NCI-H1092 (cell line): Measurements from ENCODE around the gene RAB3A.
A peak's percentile ranks its signal among the peaks of the same experiment; 100 is the strongest.

Experiments
- DNase-seq: peaks from one replicate; lab custom pipeline; 2025; lab: John Stamatoyannopoulos, UW

RAB3A gene

DNA sequence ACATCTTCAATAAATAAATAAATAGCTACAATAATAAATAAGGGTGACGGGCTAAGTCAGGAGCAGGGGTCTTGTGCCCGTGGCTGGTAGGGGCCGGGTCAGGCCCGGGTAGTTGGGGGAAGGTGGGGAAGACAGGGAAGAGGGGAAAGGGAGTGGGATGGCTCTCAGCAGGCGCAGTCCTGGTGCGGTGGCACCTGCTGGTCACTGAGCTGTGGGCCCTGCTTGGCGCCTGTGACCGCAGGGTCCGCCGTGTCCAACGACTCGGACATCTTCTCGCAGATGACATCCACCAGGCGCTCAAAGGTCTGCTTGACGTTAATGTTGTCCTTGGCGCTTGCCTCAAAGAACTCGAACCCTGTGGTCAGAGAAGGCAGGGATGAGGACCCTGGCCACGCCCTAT, 6.5 kb downstream of the RAB3A start:
- no peak for DNase-seq

DNA sequence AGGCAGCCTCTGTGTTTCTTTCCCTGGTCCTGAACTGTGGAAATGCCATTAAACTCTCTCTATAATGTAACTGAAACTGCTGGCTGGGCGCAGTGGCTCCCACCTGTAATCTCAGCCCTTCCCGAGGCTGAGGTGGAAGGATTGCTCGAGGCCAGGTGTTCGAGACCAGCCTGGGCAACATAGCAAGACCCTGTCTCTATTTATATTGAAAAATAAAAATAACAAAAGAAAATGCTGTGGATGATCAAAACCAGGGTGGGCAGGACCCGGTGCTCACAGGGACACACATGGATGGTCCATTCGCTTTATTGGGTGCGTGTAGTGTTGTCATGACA, 7.4 kb downstream of the RAB3A start:
- no peak for DNase-seq

GRCh38 chr19:18194554-18195238, 9.1 kb downstream of the RAB3A start:
- no peak for DNase-seq

GRCh38 chr19:18194181-18194530, 9.7 kb downstream of the RAB3A start:
- DNase-seq: no peak

DNA sequence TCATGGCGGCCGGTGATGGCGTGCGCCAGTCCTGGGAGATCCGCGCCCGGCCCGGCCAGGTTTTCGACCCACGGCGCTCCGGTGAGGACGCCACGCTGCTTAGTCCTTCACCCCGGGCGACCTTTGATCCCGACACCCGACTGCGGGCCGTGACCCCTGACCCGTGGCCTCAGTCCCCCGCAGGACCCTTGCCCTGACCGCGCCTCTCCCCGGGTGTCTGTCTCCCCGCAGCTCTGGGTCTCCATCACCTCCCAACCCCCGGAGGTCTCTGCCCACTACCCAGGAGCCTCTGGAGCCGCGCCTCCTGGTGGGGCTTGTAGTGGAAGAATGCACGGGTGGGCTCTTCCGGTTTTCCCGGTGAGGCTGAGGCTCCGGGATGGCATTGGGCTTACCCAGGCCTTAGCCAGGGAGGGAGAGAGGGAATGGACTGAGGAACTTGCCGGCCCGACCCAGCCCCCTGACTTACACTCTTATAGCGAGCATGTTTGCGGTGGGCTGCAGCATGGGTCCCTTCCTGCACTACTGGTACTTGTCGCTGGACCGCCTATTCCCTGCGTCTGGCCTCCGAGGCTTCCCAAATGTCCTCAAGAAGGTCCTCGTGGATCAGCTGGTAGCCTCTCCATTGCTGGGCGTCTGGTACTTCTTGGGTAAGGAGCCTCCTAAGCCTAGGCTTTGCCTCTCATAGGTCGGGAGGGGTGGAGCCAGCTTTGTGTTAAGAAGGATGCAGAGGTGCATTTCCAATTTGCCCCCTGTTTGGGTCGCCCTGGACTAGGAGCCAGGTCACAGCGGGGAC, 10.3 kb downstream of the RAB3A start:
- no peak for DNase-seq

DNA sequence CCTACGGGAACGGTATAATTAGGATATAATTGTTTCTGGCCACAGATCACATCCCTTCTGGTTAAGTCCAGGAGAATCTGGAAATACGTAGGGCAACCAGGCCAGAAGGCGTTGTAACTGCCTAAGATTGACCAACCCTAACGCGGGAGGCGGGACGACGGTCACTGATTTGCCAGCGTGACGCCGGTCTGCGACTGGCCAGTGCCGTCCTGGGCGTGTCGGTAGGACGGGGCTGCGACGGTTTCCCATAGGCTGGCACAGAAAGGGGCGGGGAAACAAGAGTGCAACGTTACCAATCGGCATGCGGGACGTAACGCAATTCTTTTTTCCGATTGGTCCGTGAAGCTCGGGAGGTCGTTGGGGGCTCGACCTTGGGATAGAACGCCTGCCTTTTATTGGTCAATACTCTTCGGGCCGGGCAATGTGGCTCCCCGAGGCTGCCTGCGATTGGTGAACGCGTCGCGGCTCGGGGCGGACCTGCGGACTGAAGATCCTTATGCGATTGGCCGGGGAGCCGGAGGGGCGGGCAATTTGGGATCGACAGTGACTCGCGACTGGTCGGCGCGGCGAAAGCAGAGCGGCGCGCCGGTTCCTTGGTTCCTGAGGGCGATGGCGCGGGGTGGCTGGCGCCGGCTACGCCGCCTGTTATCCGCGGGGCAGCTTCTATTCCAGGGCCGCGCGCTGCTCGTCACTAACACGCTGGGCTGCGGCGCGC, 11.0 kb downstream of the RAB3A start, which contains the start of gene MPV17L2:
TSS of gene MPV17L2 (plus strand) at position 546 of the 715 bp plus-strand sequence. CDS start at position 610, 64 bp downstream.
- DNase-seq: peak; percentile 99

DNA sequence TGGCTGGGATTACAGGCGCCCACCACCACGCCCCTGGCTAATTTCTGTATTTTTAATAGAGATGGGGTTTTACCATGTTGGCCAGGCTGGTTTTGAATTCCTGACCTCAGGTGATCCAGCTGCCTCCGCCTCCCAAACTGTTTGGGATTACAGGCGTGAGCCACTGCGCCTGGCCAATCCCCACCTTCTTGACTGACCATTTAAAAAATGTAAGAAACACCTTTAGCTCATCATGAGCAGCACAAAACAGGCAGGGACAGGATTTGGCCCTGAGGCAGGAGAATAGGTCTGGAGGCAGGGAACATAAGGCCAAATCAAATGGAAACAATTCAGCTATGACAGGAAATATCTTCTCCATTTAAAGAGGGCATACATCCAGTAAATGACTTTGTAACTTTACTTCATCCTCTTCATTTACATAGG, 12.2 kb downstream of the RAB3A start:
- DNase-seq: no peak

DNA sequence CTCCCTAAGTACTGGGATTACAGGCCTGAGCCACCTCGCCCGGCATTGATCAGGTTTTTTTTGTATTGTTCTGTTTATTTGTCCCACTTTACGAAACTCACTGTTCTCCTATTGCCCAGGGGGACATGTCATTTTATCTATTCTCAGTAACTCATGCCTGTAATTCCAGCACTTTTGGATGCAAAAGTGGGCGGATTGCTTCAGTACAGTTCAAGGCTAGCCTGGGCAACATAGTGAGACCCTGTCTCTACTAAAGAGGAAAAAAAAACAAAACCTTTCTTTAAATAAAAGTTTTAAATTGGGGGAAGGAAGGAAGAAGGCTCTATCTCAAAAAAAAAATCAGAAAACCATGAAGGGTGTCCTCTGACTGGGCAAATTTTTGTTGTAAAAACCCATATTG, 13.6 kb downstream of the RAB3A start:
- no peak for DNase-seq

DNA sequence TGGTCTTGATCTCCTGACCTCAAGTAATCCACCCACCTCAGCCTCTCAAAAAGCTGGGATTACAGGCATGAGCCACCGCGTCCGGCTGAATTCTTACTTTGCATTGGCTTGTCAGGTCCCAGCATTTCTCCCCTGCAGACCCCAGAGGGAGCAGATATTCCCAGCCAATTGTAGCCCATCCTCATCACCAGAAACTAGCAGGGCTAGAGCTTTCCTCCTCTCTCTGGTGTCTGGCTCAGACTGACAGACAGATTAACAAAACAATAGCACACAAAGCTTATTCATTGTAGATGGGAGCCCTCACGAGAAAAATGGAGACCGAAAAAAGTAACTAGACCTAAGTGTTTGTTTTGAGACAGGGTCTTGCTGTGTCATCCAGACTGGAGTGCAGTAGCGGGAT, 18.3 kb downstream of the RAB3A start:
- no peak for DNase-seq

DNA sequence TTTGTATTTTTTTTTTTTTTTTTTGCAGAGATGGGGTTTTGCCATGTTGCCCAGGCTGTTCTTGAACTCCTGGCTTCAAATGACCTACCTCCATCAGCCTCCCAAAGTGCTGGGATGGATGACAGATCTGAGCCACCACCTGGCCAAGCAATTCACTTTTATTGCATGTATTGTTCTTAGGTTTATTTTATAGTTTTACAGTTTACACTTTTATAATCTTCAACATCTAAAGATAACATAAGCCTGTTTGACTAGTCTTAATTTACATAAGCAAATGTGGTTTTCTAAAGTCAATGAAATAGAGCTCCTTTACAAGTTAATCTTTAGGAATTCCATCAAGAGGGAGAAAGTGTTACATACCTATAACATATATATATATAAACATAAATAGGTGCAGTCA, 20.3 kb downstream of the RAB3A start:
- no peak for DNase-seq

- DNase-seq: no peak
These were observed 23.9 kb downstream of the RAB3A start for GRCh38 chr19:18179957-18180356.

GRCh38 chr19:18176367-18177310, 27.2 kb downstream of the RAB3A start:
- no peak for DNase-seq

DNA sequence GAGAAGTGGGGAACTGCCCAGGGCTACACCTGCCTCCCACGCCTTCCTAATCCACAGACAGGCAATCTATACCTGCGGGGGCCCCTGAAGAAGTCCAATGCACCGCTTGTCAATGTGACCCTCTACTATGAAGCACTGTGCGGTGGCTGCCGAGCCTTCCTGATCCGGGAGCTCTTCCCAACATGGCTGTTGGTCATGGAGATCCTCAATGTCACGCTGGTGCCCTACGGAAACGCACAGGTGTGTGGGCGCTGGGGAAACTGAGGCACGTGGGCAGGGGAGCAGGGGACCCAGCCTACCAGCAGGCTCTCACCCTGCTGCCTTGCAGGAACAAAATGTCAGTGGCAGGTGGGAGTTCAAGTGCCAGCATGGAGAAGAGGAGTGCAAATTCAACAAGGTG, 28.9 kb downstream of the RAB3A start:
- DNase-seq: no peak

DNA sequence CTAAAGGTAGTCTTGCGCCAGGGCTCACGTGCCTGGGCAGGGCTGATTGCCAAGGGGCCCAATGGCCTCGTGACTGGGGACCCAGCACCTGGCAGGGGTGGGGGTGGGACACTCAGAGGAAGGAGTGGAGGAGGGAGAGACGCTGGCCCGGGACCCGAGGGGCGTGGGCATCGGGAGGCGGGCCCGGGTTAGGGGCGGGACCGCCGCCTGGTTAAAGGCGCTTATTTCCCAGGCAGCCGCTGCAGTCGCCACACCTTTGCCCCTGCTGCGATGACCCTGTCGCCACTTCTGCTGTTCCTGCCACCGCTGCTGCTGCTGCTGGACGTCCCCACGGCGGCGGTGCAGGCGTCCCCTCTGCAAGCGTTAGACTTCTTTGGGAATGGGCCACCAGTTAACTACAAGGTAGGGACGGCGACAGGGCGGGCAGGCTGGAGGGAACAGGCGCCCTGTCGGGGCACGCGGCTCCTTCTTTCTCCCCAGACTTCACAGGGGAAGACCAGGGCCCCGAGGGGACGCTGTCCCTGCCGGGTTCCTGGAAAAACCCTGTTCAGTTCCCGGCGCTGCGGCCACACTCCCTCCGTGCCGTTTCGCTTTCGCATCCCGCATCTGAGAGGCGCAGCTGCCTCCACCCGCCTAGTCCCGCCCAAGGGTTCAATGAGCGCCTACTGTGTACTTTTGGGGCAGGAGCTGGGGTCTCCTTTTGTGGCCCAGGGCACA, 30.1 kb downstream of the RAB3A start, which contains the start of gene IFI30:
TSS of gene IFI30 (plus strand) at position 242 of the 717 bp plus-strand sequence. CDS start at position 271, 29 bp downstream.
- peak; percentile 12 for DNase-seq

DNA sequence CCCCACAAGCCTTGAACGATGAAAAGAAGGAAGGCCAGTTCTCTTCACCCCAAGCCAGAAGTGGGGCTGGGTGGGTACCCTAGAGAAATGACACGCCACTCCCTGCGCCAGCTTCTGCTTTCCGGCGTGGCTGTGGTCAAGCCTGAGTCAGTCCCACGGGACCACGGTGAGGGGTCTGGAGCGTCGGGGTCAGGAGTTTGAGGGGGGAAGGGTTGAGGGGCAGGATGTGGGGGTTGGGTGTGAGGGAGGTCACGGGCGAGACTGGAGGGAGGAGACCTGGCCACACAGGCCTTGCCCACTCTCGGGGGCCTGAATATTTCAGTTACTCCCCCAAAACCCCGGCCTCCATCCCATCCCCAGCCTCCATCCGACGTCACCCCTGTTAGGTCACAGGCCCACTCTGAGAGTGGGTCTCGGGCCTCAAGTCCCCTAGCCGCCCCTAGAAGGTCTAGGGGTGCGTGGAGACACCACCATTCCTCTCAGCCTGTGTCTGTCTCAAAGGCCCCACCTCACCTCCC, 30.7 kb downstream of the RAB3A start:
- no peak for DNase-seq

DNA sequence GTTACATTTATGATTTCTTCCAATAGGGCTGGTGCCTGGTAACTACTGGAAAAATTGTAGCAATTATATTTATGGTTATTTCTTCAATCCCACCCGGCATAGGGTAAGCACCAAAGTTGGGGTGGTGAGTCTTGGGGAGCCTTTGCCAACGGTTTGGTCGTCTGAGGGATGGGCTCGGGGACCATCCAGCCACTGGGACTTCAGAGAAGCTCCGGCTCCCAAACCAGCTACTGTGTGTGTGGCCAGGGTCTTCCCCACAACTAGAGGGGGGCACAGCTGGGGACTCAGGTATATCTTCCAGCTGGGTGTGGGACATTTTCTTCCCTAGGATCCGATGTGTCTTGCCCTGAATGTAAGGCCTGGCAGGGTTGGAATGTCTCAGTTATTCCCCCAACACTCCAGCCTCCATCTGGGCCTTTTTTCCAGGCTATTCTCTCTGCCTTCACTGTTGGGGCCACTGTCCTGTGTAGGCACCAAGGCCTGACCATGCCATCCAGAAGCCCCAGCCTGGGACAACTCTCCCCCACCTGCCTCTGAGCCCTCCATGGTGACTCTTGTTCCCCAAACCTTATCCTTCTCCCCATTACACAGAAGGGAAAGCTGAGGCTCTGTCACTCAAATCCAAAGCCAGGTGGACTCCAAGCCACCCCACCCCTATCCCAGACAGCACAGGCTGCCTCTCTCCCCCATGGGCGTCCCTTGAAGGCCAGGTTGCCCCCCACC, 31.4 kb downstream of the RAB3A start:
- DNase-seq: no peak

GRCh38 chr19:18171605-18172327, 32.1 kb downstream of the RAB3A start:
- DNase-seq: no peak

DNA sequence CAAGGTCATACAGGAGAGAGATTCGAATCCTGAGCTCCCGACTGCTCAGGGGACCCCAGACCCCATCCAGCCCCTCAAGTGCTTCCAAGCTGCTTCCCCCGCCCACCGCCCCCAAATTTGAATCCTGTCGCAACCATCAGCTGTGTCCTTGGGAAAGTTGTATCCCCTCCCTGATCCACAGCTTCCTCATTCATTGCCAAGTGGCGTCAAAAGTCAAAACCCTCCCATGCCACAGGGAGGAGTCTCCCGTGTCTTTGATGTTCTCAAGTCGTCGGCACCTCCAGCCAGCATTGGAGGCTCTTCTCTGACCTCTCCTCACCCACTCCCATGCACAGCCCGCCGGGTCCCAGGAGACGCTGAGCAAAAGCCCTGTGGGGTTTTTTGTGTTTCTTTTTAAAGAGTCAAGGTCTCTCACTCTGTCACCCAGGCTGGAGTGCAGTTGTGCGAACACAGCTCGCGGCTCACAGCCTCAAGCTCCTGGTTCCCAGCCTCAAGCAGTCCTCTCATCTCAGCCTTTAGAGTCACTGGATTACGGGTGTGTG, 33.1 kb downstream of the RAB3A start:
- DNase-seq: no peak

DNA sequence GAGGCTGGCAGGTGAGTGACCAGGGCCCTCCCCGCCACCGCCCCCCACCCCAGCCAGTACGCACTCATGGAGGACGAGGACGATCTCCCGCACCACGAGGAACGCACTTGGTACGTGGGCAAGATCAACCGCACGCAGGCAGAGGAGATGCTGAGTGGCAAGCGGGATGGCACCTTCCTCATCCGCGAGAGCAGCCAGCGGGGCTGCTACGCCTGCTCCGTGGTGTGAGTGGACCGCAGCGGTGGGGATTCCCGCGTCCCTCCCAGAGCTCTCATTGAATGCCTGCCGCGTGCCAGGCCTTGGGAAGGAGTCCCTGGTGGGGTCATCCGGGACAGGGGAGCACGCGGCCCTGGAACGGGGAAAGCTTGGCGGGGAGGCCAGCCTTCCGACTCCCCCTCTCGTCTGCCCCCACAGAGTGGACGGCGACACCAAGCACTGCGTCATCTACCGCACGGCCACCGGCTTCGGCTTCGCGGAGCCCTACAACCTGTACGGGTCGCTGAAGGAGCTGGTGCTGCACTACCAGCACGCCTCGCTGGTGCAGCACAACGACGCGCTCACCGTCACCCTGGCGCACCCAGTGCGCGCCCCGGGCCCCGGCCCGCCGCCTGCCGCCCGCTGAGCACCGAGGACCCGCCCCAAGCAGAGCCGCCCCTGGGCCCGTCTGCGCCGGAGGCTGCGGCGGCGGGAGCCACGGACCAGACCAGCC, 35.0 kb downstream of the RAB3A start:
- no peak for DNase-seq
